Uterus (tissue), 4 donors: ENCODE measurements around the gene BRCA2. TPM values are rescaled to one million over a fixed set of nuclear protein-coding genes. Genes with fewer than 3 reads are reported as not detected.

Experiments
- DNase-seq, 2 donors: peaks; one replicate each; pipeline ENCODE4 v3.0.0-alpha.2; 2019 to 2020
- H3K27ac ChIP-seq, 2 donors: fragments of 200-600 bp; sonication (generic); 1 replicate in 1 of 2; 2 replicates in 1 of 2; pipeline ENCODE4 v1.5.1; 2016 to 2018
- H3K27me3 ChIP-seq, 2 donors: fragments of 200-600 bp; sonication (generic); one replicate each; pipeline ENCODE4 v1.5.1; 2018 to 2019; ENCODE audit warnings: control low read depth in 1 of 2
- H3K36me3 ChIP-seq, 2 donors: fragments of 200-600 bp; sonication (generic); one replicate each; pipeline ENCODE4 v1.5.1; 2019; ENCODE audit warnings: control low read depth in 1 of 2
- H3K4me1 ChIP-seq, 2 donors: fragments of 200-600 bp; sonication (generic); one replicate each; pipeline ENCODE4 v1.5.1; 2018 to 2019; ENCODE audit warnings: control low read depth in 1 of 2
- H3K4me3 ChIP-seq, 2 donors: fragments of 200-600 bp; sonication (generic); 1 replicate in 1 of 2; 2 replicates in 1 of 2; pipeline ENCODE4 v1.5.1; 2018 to 2019; ENCODE audit warnings: mild to moderate bottlenecking in 1 of 2
- H3K9me3 ChIP-seq, 2 donors: fragments of 200-600 bp; sonication (generic); one replicate each; pipeline ENCODE4 v1.5.1; 2019; ENCODE audit warnings: control low read depth in 1 of 2
- CTCF ChIP-seq, 4 experiments: fragments of 200-600 bp in 2 of 4; fragments of 450-650 bp in 2 of 4; sonication (generic) in 2 of 4; IDR thresholded peaks; one replicate each; pipeline ENCODE4 v1.5.1; 2016 to 2019; ENCODE audit warnings: antibody characterized with exemption in 4 of 4, mild to moderate bottlenecking in 2 of 4, moderate library complexity in 1 of 4
- POLR2A ChIP-seq, 2 donors: fragments of 450-650 bp; IDR thresholded peaks; one replicate each; pipeline ENCODE4 v1.6.1; 2016; ENCODE audit warnings: antibody characterized with exemption in 2 of 2, mild to moderate bottlenecking in 1 of 2, moderate library complexity in 1 of 2
- intact Hi-C: fragments of 100-400 bp; cut with DNase I; formaldehyde crosslinking; loops from one replicate; pipeline ENCODE4 v1.15.1; 2023; ENCODE audit warnings: low total_unique reads
- total RNA-seq, 4 donors: library from RNA; depleted of rRNA in 3 of 4; stranded (reverse); fragments of >200 nt in 3 of 4; gene quantifications; one replicate each; pipeline versions ENCODE4 v1.1.0 to v1.2.4, GENCODE V29; 2014 to 2023
- donor health status: DM: yes; HTN: yes; CAD: no.

Gene BRCA2
- total RNA-seq, 4 donors from 2014 or later = 0.26 to 11.5 (median 0.89) TPM

GRCh38 chr13:32391101-32391619, 75.9 kb downstream of the BRCA2 start:
- Histone ChIP-seq H3K9me3 (no peaks in the 10 kb centered on the region), H3K27me3 (no peaks in the 10 kb centered on the region), H3K4me1 (no peaks in the 10 kb centered on the region), H3K36me3 (no peaks in the 10 kb centered on the region), H3K27ac (no peak overlapping the region), H3K4me3 (no peak overlapping the region)
- intact Hi-C loops = no loop called here
- DNase-seq = no peak
- TF ChIP-seq CTCF (IDR thresholded peaks at IDR 0.05) (no peak), POLR2A (IDR thresholded peaks at IDR 0.05) (no peak)

GRCh38 chr13:32403108-32403507, 87.8 kb downstream of the BRCA2 start:
- TF ChIP-seq POLR2A (IDR thresholded peaks at IDR 0.05) (no peak), CTCF (IDR thresholded peaks at IDR 0.05) (no peak)
- Histone ChIP-seq H3K36me3 (no peaks in the 10 kb centered on the region), H3K4me1 (no peaks in the 10 kb centered on the region), H3K27me3 (no peaks in the 10 kb centered on the region), H3K4me3 (no peak overlapping the region), H3K27ac (no peak overlapping the region), H3K9me3 (no peaks in the 10 kb centered on the region)
- no peak for DNase-seq
- intact Hi-C loops = no loop called here

- intact Hi-C loops = no loop called here
- TF ChIP-seq CTCF (IDR thresholded peaks at IDR 0.05) (no peak), POLR2A (IDR thresholded peaks at IDR 0.05) (no peak)
- H3K36me3 ChIP-seq = no peaks in the 10 kb centered on the region
- H3K9me3 ChIP-seq = no peaks in the 10 kb centered on the region
- no peak for DNase-seq
- no peak overlapping the region for H3K27ac ChIP-seq
- no peaks in the 10 kb centered on the region for H3K4me1 ChIP-seq
- no peaks in the 10 kb centered on the region for H3K27me3 ChIP-seq
- H3K4me3 ChIP-seq = no peak overlapping the region
These were observed 92.5 kb downstream of the BRCA2 start for GRCh38 chr13:32407854-32408253.

- Histone ChIP-seq H3K4me1 (no peaks in the 10 kb centered on the region), H3K27me3 (no peaks in the 10 kb centered on the region), H3K9me3 (no peaks in the 10 kb centered on the region), H3K27ac (no peak overlapping the region), H3K36me3 (no peaks in the 10 kb centered on the region), H3K4me3 (no peak overlapping the region)
- intact Hi-C loops = no loop called here
- TF ChIP-seq POLR2A (IDR thresholded peaks at IDR 0.05) = no peak
- no peak for TF ChIP-seq CTCF (IDR thresholded peaks at IDR 0.05)
- DNase-seq = no peak
These were observed 93.1 kb downstream of the BRCA2 start for GRCh38 chr13:32408296-32409000.

- H3K27ac ChIP-seq = no peak overlapping the region
- H3K4me1 ChIP-seq = no peaks in the 10 kb centered on the region
- intact Hi-C loops = no loop called here
- no peak for DNase-seq
- TF ChIP-seq CTCF (IDR thresholded peaks at IDR 0.05) (no peak), POLR2A (IDR thresholded peaks at IDR 0.05) (no peak)
- H3K27me3 ChIP-seq = no peaks in the 10 kb centered on the region
- no peaks in the 10 kb centered on the region for H3K36me3 ChIP-seq
- no peak overlapping the region for H3K4me3 ChIP-seq
- no peaks in the 10 kb centered on the region for H3K9me3 ChIP-seq
These were observed 93.6 kb downstream of the BRCA2 start for GRCh38 chr13:32409001-32409313.
